GM18909 (cell line): ENCODE data around the gene RBL2.
"Not testable (repeated sequence)": the region's sequence is repeated elsewhere in the genome, so short reads cannot be mapped to it uniquely, and the experiment has no call there.

Source experiments
- ATAC-seq: cut with Tn5 transposase; IDR thresholded peaks from one replicate; pipeline ENCODE4 v1.9.1; 2021; ENCODE audit warnings: mild to moderate bottlenecking; ENCODE audit not compliant: unreplicated experiment, poor library complexity

The RBL2 gene

GRCh38 chr16:53503991-53504663 lies 69.9 kb downstream of the RBL2 start:
- ATAC-seq, result no peak

DNA sequence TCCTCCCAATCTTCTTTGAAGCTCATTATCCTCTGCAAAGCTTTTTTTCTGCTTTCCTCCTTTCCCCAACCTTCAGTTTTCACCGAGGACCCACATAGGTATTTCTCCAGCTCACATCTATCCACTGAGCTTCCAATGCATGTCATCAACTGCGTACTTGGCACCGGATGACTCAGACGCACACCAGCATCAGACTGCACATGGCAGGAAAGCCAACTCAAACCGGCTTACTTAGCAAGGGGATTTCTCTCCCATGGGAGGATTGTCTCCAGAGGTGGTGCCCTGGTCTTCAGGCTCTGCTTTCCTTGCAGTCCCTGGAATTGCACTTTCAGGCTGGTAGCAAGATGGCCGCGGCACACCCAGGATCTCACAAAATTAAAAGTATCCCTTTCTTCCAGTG lies 70.4 kb downstream of the RBL2 start:
- no peak for ATAC-seq

DNA sequence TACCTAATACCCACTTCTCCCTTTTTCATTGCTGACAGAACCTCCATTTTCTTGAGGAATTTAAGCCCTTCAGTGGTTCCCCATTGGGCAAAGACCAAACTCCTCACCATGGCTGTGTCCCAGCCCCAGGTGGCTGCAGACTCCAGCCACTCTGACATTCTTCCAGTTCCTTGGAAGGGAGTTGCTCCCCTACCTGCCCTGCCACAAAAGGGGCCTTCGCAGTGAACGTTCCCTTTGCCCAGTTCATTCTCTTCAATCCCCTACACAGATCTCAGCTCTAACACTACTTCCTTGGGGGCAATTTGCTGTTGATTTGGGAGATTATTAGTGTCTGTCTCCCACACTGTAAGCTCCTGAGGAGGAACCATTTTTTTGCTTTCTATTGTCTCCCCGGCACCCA lies 72.0 kb downstream of the RBL2 start:
- no peak for ATAC-seq

DNA sequence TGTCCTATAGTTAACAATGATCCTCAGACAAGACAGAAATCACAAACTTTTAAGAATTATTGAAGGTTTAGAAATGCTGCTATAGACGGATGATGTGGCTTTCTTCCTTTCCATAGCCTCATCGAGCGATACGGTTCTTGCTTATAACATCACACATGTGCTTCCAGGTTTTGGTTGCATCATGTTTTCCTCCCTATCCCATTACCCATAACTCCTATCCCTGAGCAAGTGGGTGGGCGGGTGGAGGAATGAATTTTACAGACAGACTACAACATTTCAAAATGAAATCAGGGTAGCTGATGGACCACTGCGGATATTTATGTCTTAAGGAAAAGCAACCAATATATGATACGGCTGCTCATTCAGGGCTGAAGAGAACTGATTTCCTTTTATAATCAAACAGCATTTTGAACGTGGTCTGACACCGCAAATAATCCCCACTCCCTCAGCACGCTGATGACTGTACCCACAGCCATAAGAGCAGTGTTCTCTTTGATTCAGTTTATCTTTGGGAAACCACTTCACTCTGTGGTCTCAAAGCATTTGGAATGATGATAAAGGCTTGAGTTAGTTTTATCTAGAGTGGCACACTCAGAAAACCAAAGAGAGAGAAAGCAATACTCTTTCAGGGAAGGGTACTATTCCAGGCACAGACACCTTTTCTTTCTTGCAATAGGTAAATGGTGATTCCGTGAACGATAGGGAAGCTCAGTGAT lies 73.4 kb downstream of the RBL2 start:
- ATAC-seq, result no peak

GRCh38 chr16:53509906-53510703 lies 75.8 kb downstream of the RBL2 start:
- peak; percentile 56 for ATAC-seq

DNA sequence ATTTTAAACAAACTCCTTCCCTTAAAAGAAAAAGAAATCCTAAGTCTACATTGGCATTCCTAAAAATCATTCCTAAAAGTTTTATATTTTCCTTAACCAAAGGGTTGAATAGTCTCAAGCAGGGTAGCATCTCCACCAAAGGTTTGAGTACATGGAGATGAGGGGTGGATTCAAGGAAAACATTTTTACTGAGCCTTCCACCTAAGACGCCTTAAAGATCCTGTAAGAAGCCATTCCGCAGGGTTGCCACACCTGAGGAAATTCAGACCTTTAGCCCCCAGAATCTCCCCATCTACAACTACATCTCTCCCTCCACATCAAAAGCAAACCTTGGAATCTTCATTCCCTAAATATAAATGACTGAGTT lies 76.4 kb downstream of the RBL2 start:
- no peak for ATAC-seq

- ATAC-seq, result no peak
Observed at GRCh38 chr16:53511084-53511402, 76.8 kb downstream of the RBL2 start.

- no peak for ATAC-seq
Observed at GRCh38 chr16:53511403-53512280, 77.4 kb downstream of the RBL2 start.

- not testable (repeated sequence) for ATAC-seq
Observed at GRCh38 chr16:53512795-53513194, 78.5 kb downstream of the RBL2 start.

- ATAC-seq, result no peak
Observed at GRCh38 chr16:53515259-53515658, 81.0 kb downstream of the RBL2 start.

GRCh38 chr16:53515811-53516210 lies 81.5 kb downstream of the RBL2 start:
- no peak for ATAC-seq

DNA sequence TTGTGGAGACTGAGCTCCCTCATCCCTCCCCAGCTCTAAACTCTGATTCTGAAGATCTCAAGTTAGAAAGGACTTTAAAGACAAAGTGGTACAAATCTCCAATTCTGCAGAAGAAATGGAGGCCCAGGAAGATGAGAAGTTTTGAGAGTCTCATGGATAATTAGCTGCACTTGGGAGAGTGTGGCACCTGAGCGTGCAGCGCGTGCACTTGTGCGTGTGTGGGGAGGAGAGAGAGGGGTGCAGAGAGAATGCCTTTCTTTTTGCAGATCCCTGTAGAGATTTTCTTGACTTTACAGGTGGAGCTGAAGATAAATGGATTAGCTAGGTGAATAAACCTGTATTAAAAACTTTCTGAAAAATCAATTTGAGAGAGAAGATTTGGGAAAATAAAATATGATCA lies 83.6 kb downstream of the RBL2 start:
- no peak for ATAC-seq

DNA sequence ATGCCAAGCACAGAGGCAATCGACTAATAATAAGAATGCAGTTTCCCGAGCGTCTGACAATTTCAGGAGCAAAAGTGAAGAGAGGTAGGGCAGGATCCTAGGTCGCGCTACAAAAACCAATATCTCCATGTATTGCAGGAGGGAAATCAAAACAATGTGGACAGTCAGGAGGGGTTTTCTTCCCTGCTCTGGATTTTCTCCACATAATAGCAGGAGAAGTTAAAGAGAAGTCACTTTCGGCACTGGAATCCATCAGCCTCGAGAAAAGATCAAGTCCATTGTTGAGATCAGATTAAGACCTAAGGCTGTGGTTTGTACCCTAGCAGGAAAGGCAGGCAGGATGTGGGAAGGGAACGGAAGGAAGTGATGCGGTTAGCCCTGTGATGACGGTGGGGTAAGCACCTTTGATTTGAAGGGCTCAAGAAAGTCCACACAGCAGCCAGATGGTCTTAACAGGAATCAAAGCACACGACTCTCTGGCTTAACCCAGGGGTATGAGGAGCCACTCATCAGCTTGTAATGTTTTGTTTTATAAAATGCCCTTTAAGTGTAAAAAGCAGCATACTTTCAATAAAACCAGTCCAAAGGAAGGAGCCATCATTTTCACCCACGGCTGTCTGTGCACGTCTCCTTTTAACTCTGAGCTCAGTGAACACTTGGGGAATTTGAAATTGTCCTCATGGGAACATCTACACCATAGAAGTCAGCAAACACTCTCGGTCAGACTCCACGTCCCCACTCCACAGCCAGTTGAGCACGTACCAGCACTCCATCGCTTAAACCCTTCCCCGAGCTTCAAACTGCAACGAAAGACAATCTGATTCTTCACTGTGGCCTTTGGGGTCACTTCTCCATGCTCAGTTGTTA lies 84.5 kb downstream of the RBL2 start:
- peak; percentile 98 for ATAC-seq

- ATAC-seq, result no peak
Observed at GRCh38 chr16:53519417-53520091, 85.3 kb downstream of the RBL2 start.

DNA sequence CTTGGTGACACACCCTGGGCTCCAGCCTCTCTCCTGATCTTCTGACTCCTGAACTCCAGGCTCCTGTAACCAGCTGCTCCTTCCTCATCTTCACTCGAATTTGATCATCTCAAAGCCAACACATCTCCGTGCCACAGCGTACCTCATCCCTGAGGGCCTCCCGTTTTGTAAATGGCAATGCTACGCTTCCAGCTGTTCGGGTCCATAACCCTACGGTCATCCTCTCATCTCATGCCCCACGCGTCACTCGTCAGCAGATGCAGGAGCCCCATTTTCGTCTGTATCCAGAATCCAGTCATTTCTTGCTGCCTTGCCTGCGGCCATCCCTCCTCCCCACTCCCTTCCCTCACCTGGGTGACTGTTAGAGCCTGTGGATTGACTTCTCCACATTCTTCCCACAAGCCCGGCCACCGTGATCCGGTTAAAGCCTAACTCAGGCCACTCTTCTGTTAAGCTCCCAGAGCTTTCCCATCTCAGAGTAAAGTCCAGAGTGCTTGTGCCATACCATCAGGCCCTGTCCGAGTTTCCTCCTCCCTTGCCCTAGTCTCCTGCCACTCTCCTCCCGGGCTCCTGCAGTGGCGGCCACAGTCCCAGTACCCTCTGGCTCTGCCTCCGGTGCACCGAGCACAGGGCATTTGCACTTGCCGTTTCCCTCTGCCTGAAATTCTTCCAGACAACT lies 89.0 kb downstream of the RBL2 start:
- no peak for ATAC-seq

- no peak for ATAC-seq
Observed at GRCh38 chr16:53523971-53524548, 89.8 kb downstream of the RBL2 start.

DNA sequence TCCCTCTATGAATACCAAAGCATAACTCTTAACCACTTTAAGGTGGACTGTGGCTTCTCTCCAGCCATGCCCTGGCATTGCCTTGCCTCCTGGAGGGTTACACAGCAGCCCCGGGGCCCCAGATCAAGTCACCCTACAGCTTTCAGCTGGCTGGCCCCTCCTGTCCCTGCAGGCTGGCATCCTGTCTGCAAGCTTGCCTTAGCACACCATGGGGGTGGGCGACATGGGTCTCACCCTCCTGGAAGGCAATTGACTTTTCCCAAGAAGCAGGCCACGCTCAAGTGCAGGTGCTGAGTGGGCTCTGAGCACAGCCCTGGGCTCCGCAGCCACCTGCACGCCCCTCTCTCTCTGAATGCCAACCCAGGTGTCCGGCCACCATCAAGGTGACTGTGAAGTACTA lies 94.5 kb downstream of the RBL2 start:
- ATAC-seq, result no peak

- no peak for ATAC-seq
Observed at GRCh38 chr16:53529513-53529912, 95.2 kb downstream of the RBL2 start.
